ENCODE measurements around the gene YEATS4.
"Not testable (repeated sequence)": the region's sequence is repeated elsewhere in the genome, so short reads cannot be mapped to it uniquely, and the experiment has no call there.

Gene YEATS4

GRCh38 chr12:69359531-69360347, at the start of gene YEATS4:
Gene YEATS4 (plus strand): TSS chr12:69359743. CDS start chr12:69359973, 230 bp downstream.
- TF ChIP-seq CTCF (IDR thresholded peaks at IDR 0.05; ENCODE audit: low read depth, low read length) = no peak

GRCh38 chr12:69313209-69313608, 46.3 kb upstream of the YEATS4 start:
- no peak for DNase-seq (ENCODE audit: extremely low read depth, low read depth)
- TF ChIP-seq CTCF (IDR thresholded peaks at IDR 0.05; ENCODE audit: low read depth, low read length) = no peak

More at GRCh38 chr12:69359531-69360347, at the start of gene YEATS4:
- DNase-seq (ENCODE audit: extremely low read depth, low read depth) = peak; percentile 46

GRCh38 chr12:69316784-69317183, 42.8 kb upstream of the YEATS4 start:
- DNase-seq (ENCODE audit: extremely low read depth, low read depth) = not testable (repeated sequence)

GRCh38 chr12:69317233-69317632, 42.3 kb upstream of the YEATS4 start:
- DNase-seq (ENCODE audit: extremely low read depth, low read depth) = not testable (repeated sequence)

- TF ChIP-seq CTCF (IDR thresholded peaks at IDR 0.05; ENCODE audit: low read depth, low read length) = no peak
- DNase-seq (ENCODE audit: extremely low read depth, low read depth) = no peak
These were observed 41.3 kb upstream of the YEATS4 start for GRCh38 chr12:69318225-69318624.

- no peak for DNase-seq (ENCODE audit: extremely low read depth, low read depth)
- TF ChIP-seq CTCF (IDR thresholded peaks at IDR 0.05; ENCODE audit: low read depth, low read length) = no peak
These were observed 38.2 kb upstream of the YEATS4 start for GRCh38 chr12:69321351-69321750.

- DNase-seq (ENCODE audit: extremely low read depth, low read depth) = no peak
- no peak for TF ChIP-seq CTCF (IDR thresholded peaks at IDR 0.05; ENCODE audit: low read depth, low read length)
These were observed 34.6 kb upstream of the YEATS4 start for GRCh38 chr12:69324797-69325466.

- no peak for DNase-seq (ENCODE audit: extremely low read depth, low read depth)
These were observed 31.1 kb upstream of the YEATS4 start for GRCh38 chr12:69328426-69328825.

More at GRCh38 chr12:69328426-69328825, 31.1 kb upstream of the YEATS4 start:
- TF ChIP-seq CTCF (IDR thresholded peaks at IDR 0.05; ENCODE audit: low read depth, low read length) = no peak

Measured in AG09319 (cell line).